ENCODE measurements around the gene C4orf50.

DNA sequence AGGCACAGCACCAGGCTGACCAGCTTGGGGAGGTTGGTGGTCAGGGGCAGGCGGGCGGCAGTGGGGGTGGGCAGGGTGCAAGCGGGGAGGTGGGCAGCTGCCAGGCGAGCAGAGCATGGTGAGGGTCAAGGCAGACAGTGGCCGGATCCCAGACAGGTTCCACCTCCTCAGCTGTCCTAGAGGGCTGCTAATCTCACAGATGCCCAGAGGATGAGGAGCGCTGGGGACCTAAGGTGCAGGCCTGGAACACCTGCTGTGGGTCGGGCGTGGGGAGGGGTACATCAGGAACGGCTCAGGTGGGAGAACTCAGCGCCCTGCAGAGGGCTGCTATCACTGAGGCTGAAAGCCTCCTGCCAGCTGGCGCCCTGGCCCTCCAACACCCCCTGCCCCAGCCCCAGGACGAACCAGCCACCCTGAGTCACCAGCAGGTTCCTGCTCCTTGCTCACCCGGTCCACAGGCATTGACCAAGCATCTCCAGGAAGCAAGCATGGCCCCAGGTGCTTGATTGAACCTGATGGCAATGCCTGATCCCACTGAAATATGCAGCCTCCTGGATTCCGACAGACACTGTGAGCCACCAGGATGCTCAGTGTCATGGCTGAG, 28.4 kb upstream of the C4orf50 start:
- TF ChIP-seq POLR2A (IDR thresholded peaks at IDR 0.05): no peak
- TF ChIP-seq, protein P1, sequence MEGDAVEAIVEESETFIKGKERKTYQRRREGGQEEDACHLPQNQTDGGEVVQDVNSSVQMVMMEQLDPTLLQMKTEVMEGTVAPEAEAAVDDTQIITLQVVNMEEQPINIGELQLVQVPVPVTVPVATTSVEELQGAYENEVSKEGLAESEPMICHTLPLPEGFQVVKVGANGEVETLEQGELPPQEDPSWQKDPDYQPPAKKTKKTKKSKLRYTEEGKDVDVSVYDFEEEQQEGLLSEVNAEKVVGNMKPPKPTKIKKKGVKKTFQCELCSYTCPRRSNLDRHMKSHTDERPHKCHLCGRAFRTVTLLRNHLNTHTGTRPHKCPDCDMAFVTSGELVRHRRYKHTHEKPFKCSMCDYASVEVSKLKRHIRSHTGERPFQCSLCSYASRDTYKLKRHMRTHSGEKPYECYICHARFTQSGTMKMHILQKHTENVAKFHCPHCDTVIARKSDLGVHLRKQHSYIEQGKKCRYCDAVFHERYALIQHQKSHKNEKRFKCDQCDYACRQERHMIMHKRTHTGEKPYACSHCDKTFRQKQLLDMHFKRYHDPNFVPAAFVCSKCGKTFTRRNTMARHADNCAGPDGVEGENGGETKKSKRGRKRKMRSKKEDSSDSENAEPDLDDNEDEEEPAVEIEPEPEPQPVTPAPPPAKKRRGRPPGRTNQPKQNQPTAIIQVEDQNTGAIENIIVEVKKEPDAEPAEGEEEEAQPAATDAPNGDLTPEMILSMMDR (IDR thresholded peaks at IDR 0.05): no peak

Data from heart left ventricle (tissue), 13 donors.